GM18951 (cell line): ENCODE measurements around the gene TLK2.

Experiments used
- POLR2A ChIP-seq: IDR thresholded peaks from 4 replicates; pipeline ENCODE4 v1.6.1; 2011; ENCODE audit warnings: mild to moderate bottlenecking; ENCODE audit not compliant: insufficient read length, insufficient read depth; ENCODE audit errors: extremely low read depth
- in situ Hi-C: fragments of 300-500 bp; cut with MboI; formaldehyde crosslinking; loops from one replicate; pipeline ENCODE4 v1.12.0; 2022; ENCODE audit warnings: low sequenced_read_pairs, mixed read lengths, inconsistent platforms; ENCODE audit not compliant: unreplicated experiment

TLK2 gene

DNA sequence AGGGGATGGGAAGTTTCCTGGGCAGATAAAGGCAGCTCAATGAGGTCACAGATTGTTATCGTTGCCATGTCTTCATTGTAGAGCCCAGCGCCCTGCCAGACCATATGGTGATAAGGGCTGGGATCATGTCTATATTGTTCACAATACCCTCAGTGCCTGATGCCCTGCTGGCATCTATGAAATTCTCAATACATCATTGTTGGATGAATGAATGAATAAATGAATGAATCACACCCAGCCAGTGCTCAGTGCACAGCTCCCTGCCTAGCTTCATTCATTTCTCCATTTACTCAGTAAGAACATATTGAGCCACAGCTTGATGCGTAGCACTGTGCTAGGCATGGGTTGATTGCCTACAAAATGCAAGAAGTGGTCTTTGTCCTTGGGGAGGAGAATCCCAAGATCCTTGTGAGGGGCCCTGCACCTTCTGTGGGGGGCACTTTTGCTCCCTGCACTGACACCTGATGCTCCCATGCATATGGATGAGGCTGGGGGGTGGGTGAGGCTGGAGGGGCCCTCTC, 178.6 kb downstream of the TLK2 start:
- no peak for TF ChIP-seq POLR2A
- in situ Hi-C loops: no loop called here

DNA sequence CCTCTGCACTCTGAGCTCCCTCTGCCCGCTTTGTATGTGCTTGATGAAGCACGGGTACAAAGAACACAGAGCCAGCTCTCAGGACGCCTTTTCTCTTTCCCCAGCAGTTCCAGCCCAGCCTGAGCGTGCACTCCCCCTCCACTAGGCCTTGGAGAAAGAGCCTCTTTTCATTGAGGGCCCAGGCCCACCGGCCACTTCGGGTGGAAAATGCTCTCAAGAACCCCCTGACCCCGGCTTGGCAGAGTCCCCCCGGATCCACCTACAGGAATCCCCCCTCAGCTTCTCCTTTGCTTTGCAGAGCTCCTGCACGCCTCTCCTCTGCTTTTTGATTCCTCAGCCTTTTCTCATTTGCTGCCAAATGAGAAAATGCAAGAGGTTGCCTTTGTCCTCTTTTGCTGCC, 179.1 kb downstream of the TLK2 start:
- no peak for TF ChIP-seq POLR2A
- in situ Hi-C loops: no loop called here

DNA sequence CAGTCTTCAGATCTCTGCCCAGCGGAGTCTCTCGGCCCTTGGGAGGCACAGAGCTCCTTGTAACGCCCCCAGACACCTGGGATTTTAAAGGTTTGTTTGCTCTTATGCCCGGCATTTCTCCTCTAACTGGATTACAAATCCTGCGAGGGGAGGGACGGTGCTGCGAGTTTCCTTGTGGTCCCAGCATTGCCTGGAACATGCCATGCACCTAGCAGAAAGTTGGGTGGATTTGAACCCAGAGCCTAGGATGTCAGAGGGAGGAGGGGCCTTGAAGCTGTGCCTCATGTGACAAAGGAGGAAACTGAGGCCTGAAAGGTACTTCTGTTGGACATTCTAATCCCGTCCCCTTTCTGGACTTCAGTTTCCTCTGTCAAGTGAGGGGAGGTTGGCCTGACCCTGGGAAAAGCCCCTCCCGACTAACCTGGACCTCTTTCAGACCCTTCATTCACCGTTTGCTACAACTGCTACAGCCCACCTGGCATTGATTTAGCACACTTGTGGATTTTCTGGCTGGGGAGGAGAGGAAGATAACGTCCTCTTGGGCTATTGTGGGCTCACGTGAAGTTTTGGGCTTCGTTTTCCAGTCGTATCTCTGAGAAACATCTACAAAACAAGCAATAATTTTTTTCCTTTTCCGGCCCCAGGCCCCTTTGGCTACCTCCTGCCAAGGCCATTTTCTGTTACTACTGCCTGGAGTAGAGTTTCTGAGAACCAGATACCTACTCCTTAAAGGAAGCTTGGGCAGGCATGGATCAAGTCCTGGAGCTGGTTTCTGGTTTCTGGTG, 179.7 kb downstream of the TLK2 start:
- TF ChIP-seq POLR2A: no peak
- in situ Hi-C loops: no loop called here

GRCh38 chr17:62660629-62661118, 182.0 kb downstream of the TLK2 start:
- TF ChIP-seq POLR2A: no peak
- in situ Hi-C loops: no loop called here

DNA sequence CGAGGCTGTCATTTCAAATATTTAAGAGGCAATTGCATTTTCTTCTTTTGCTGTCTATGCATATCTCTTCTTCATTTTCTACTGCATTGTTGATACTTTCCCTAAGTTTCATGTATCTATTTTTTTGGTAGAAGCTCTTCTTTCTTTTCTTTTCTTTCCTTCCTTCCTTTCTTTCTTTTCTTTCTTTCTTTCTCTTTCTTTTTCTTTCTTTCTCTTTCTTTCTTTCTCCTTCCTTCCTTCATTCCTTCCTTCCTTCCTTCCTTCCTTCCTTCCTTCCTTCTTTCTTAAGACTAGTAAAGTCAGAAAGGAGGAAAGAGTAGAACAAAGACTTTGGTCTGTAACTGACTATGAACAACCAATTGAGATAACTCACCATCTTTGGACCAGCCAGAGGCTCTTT, 182.7 kb downstream of the TLK2 start:
- TF ChIP-seq POLR2A: no peak
- in situ Hi-C loops: no loop called here

GRCh38 chr17:62662855-62663254, 184.2 kb downstream of the TLK2 start:
- TF ChIP-seq POLR2A: no peak
- in situ Hi-C loops: no loop called here
